Stimulated activated CD8-positive, alpha-beta memory T cell treated with anti-CD3 and anti-CD28 coated beads, Interleukin-4, amount 100 ng/mL, for 1 hour (primary cell): ENCODE results near the gene CD276.
"Not testable (repeated sequence)": the region's sequence is repeated elsewhere in the genome, so short reads cannot be mapped to it uniquely, and the experiment has no call there.

Experiments
- DNase-seq, 2 donors: peaks; one replicate each; pipeline ENCODE4 v3.0.0-alpha.2; 2020; ENCODE audit warnings: low read depth in 2 of 2, low spot score in 1 of 2

CD276 gene

DNA sequence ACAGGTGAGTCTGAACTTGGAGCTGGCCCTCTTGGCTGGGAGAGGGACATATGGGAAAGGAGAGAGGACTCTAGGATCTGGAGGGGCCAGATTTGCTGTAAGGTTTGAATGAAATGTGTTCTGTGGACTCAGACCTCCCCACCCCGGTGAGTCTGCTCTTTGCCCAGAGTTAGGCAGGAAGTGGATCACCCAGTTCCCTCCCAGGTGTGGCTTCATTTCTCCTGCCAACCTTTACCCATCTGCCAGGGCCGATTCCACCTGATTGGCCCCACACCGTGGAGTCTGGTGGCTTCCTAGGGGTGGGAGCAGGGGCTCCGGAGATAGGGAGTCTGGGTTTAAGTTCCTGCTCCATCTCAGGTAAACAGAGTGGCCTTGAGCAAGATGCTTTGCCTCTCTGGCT lies 25.5 kb downstream of the CD276 start:
- no peak for DNase-seq

DNA sequence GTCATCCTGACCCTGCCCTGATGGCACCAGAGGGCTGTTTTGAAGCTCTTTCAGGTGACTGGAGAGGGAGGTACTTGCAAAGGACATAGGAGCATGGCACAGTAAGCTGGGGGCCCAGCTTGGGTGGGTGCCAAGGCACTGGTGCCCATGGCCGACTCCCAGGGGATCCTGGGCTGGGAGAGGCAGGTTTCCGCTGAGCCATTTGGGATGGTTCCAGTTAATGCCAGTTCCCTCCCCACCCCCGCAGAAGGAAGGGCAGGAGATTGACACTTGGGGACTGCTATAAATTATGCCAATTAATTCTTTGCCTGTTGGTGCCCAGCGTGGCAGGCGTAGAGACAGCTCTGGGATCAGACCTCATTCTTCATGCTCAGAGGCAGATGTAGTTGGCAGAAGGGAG lies 26.1 kb downstream of the CD276 start:
- no peak for DNase-seq

GRCh38 chr15:73711526-73711925 lies 27.3 kb downstream of the CD276 start:
- DNase-seq: no peak

- no peak for DNase-seq
Measured at GRCh38 chr15:73712107-73712506, 27.9 kb downstream of the CD276 start.

DNA sequence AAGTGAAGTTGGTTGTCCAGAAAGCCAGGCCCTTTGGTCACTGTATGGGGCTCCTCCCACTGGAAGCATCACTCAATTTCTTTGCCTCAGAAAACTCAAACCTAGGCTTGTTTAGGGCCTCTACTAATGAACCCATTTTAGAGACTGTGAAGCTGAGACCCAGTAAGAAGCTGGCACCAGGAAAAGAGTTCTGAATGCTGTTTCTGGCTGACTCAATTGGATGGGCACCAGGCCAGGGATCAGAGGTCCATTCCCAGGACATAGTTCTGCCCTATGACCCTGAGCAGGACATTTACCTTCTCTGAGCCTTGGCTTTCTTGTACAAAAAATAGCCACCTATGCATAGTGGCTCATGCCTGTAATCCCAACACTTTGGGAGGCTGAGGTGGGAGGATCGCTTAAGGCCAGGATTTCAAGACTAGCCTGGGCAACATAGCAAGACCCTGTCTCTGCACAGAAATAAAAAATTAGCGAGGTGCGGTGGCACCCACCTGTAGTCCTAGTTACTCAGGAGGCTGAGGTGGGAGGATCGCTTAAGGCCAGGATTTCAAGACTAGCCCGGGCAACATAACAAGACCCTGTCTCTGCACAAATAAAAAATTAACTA lies 30.6 kb downstream of the CD276 start:
- DNase-seq: no peak

DNA sequence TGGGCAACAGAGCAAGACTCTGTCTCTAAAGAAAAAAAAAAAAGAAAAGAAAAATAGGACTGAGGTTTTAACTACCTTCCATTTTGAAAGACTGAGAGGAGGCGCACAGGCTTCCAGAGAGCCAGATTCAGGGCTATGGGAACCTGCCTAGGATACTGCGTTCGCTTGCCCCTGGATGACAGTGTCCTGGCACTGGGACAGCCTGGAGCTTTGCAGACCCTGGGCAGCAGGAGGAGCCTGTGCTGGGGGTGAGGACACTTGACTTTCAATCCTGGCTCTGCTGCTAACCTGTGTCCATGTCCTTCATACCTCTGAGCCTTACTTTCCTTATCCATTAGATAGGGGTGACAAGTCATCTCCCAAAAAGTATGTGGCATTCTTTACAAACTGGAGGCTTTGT lies 31.2 kb downstream of the CD276 start:
- no peak for DNase-seq

- DNase-seq: no peak
Measured at GRCh38 chr15:73716417-73716816, 32.2 kb downstream of the CD276 start.

- no peak for DNase-seq
Measured at GRCh38 chr15:73717206-73717605, 33.0 kb downstream of the CD276 start.

GRCh38 chr15:73717802-73718201 lies 33.6 kb downstream of the CD276 start:
- DNase-seq: no peak

DNA sequence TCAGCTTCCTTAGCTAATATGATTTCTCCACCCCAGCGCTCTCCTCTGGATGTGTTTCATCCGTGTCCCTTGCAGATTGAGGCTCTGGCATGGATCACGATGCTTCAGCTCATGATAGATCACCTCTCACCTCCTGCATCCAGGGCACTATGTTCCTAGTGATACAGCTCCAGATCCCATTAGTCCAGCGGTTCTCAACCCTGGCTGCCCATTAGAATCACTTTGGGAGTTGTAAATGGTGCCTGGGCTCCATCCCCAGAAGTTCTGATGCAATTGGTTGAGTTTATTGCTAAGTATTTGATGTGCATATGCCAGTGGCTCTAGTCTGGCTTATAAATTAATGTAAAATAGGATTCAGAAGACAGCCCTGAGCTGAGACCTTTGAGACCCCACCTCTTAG lies 34.5 kb downstream of the CD276 start:
- no peak for DNase-seq

DNA sequence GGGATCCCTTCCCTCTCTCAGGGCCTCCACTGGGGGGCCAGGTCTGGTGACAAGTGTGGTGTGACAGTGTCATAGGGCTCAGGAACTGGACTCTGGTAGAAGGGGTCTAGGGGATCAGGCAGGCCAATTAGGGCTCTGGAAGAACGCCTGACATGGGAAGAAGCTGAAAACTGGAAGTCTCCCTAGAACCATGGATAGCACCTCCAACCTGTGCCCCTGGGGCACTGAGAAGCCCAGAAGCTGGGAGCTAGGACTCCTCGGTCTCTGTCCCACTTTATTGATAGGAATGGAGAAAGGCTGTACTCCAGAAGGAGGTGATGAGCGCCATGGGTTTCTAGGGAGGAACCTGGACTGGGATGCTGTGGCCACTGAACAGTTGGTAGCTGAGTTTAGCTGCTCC lies 38.2 kb downstream of the CD276 start:
- DNase-seq: no peak

DNA sequence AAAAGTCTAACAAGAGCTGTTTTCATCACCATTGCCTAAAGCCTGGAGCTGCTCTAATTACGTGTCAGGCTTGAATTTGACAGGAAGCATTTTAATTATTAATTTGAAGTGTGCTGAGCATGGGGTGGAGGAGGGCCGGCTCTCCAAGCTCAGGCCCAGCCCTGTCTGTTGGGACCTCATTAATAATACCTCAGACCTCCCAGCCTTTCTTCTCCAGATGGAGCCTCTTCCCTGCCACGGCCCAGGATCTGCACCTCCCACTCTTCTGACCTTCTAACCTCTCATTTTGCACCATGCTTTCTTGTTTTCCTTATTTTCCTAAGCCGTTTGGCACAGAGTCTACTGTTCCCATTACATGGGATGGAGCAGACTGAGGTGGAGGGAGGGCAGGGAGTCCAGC lies 39.0 kb downstream of the CD276 start:
- no peak for DNase-seq

DNA sequence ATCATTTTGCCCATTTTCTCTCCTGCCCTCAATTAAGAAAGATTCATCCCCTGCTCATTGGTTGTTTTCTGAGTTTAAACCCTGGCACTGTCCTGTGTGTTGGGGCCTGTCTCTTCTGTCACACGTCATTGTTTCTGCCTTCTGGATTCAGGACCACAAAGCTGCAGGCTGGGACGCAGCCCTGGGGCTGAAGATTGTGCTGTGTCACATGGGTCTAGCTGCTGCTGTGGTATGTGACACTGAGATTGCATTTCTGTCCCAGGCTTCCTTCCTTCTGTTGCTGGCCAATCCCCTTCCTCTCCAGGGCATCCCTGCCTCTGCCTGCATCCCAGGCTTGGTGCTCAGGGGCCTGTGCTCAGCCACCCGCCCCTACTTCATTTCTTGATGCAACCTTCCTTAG lies 40.0 kb downstream of the CD276 start:
- DNase-seq: no peak

GRCh38 chr15:73727330-73727976 lies 43.3 kb downstream of the CD276 start:
- DNase-seq: no peak

GRCh38 chr15:73732051-73732450 lies 47.9 kb downstream of the CD276 start:
- not testable (repeated sequence) for DNase-seq

- no peak for DNase-seq
Measured at GRCh38 chr15:73732930-73733329, 48.7 kb downstream of the CD276 start.

DNA sequence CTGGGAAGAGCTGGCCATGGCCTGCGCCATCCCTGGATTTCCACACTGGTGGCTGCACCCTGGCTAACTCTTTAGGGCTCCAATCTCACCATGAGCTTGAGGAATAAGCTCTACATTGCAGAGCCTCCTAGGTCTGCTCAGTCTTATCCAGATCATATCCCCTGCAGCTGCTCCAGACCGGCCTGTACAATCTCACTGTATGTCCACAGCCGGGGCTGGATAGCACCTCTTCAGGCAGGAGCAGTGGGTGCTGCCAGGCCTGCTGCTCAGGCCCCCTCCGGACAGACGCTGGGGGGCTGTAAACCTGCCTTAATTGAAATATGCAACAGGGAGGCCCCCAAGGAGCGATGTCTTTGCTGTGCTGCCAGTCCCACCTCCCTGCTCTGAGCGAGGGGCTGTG lies 53.4 kb downstream of the CD276 start:
- DNase-seq: no peak

DNA sequence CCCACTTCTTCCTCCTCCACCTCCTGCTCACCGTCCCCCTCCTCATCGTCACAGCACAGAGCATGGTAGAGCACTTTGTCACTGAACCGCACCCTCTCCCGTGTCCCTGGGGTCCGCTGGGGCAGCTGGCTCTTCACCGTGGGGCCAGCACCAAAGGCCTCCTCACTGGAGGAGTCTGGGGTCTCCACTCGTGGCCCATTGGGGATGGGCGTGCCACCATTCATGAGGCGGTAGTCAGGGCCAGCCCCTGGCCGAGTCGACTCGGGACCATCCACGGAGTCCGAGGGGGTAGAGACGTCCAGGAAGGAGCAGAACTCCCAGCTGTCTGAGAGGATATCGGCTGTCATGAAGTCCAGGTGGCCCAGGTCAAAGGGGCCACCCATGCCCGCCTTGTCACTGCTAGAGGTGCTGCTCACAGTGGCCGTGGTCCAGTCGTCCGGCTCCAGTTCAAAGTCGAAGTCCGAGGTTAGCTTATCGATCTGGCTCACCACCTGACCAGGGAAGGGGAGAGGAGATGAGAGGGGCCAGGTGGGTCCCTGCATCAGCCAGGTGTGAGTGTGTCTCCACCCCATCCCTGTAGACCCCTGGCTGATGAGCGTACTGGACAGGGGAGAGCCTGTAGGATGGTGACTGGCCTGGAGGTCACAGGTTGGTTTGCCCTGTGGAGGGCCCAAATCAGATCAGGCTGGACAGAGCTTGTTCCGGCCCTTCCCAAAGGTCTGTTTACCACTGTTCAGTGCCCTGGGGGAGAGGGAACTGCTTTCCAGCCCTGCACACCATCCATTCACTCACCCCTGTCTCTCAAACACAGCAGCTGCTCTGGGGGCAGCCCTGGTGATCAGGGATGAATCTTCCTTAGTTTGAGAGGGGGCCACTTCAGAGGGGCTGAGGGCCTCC lies 56.2 kb downstream of the CD276 start:
- DNase-seq: no peak

DNA sequence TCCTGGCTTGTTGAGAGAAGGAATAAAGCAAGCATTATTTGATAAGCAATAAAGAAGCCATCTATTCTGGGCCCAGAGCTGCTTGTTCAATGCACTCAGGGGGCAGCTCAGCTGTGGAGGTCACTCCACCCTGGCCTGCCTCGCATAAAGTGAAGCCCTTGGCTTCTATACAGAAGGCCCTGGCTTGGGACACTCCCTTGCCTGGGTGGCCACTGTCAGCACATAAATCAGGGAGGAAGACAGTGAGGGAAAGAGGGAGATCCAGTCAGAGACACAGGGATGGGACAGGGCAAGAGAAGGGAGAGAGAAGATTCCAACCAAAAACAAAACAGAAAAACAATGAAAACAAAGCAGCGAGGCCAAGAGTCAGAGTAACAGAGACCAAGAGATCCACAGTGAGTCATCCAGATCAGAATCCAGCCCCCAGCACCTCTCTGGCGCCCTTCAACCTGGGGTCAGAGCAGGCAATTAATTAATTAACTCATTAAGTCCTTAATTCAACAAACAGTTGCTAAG lies 57.2 kb downstream of the CD276 start:
- no peak for DNase-seq

DNA sequence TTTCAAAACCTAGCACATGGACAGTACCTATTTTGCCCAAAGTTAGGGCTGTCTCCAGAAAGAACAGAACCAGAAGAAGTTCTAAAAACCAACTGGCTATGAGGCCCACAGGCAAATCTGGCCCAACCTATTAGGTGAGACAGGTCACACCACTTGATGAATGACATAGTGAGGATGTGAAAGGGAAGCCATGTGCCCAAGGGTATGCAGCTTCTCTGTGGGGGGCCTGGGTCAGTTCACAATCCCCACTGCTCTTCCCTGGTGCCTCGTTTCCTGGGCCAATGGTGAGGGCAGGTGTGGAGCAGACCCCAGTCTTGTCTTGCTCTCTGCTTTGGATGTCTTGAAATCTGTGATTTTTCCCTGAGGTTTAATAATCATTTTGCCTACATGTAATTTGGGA lies 60.1 kb downstream of the CD276 start:
- no peak for DNase-seq

GRCh38 chr15:73745073-73745472 lies 60.9 kb downstream of the CD276 start:
- DNase-seq: no peak

- no peak for DNase-seq
Measured at GRCh38 chr15:73746261-73746660, 62.1 kb downstream of the CD276 start.
